ENCODE data around the gene ABCG8.

GRCh38 chr2:43832457-43832856 lies 6.3 kb upstream of the ABCG8 start:
- no peak for TF ChIP-seq EZH2 (IDR thresholded peaks at IDR 0.05)
- TF ChIP-seq POLR2AphosphoS5 (IDR thresholded peaks at IDR 0.05; ENCODE audit: borderline replicate concordance, low read depth, low read length) = no peak
- TF ChIP-seq FOXP2 (optimal IDR thresholded peaks at IDR 0.05; ENCODE audit: control extremely low read depth, extremely low read length, insufficient read depth) = no peak
